Measurements from ENCODE around the gene SHKBP1. TPM values are rescaled to one million over a fixed set of nuclear protein-coding genes. Genes with fewer than 3 reads are reported as not detected.

Gene SHKBP1
- total RNA-seq, 2 experiments from 2014 or later = 49.4 to 115 TPM

DNA sequence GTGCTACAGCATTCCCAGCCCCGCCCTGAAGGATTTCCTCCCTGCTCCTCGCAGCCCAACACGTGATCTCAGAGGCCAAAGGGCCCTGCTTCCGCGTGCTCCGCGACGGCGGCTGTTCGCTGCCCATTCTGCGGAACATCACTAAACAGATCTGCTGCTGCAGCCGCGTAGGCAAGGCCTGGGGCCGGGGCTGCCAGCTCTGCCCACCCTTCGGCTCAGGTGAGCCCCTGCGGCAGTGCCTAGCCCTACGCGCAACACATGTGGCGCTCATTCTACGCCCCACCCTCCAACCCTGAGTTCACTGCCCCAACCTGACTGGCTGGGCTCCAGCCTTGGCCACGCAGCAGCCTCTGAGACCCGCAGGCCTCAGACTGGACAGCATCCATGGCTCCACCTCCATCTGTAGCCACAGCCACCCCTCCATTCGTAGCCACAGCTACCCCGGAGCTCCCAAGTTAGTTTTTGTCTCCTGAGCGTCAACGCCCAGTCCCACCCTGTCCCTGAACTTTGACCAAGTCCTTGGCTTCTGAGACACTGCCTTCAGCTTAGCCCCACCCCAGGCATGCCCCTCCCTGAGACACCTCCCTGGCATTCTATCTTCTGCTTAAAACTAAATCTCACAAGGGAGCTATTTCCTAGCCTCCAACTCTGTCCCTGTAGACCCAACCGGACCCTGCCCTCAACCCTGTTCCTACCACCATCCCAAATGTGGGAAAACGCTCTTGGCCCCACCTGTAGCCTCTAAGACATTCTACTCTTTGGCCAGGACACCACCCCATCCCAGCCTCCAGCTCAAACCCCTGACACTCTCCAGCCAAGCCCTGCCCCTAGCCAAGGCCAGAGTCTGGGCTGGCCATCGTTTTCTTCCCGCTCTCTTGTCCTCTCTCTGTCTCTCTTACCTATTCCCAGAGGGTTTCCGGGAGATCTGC lies 30.9 kb downstream of the SHKBP1 start:
- H2AFZ ChIP-seq (ENCODE audit: low read length) = no peak overlapping the region
- ChIA-PET POLR2A (no interaction called here), CTCF (ENCODE audit: unreplicated experiment) (interaction anchor here (0.6 kb wide), 1 partner anchor 28 kb away, joined by 3 read pairs; no protein-coding TSS in a partner anchor)
- DNase-seq (ENCODE audit: low spot score) = no peak
- no peaks in the 10 kb centered on the region for H4K20me1 ChIP-seq (ENCODE audit: insufficient read depth, low read length)
- H3K4me2 ChIP-seq (ENCODE audit: low read length) = no peak overlapping the region
- H3K36me3 ChIP-seq (ENCODE audit: insufficient read depth, low read length) = no peaks in the 10 kb centered on the region
- no peaks in the 10 kb centered on the region for H3K9me3 ChIP-seq (ENCODE audit: low read length)
- no peaks in the 10 kb centered on the region for H3K79me2 ChIP-seq (ENCODE audit: insufficient read depth, low read depth, low read length)
- no TSS peak for BruUV-seq (replicated peaks)
- no peak overlapping the region for H3K27ac ChIP-seq (ENCODE audit: low read depth, low read length, poor library complexity, severe bottlenecking)
- H3K4me3 ChIP-seq (ENCODE audit: low read depth, low read length, poor library complexity, severe bottlenecking) = no peak overlapping the region
- no peak for TF ChIP-seq EZH2phosphoT487 (IDR thresholded peaks at IDR 0.05; ENCODE audit: borderline replicate concordance, low read depth, low read length)
- TF ChIP-seq CTCF (conservative IDR thresholded peaks at IDR 0.05; ENCODE audit: low read length) = no peak
- intact Hi-C loops (cut with micrococcal nuclease; ENCODE audit: unreplicated experiment) = loop anchor here (10.0 kb wide), 2 partner anchors 167 to 323 kb away; partner anchors contain the start of genes AKT2, MIA and RAB4B
- peaks cover 47% of the 10 kb centered on the region for H3K4me1 ChIP-seq (ENCODE audit: insufficient read depth, low read length, poor library complexity, severe bottlenecking)
- no peaks in the 10 kb centered on the region for H3K9me2 ChIP-seq (ENCODE audit: insufficient read depth, low read length)

- Histone ChIP-seq H4K20me1 (ENCODE audit: insufficient read depth, low read length) (no peaks in the 10 kb centered on the region), H3K4me3 (ENCODE audit: low read depth, low read length, poor library complexity, severe bottlenecking) (no peak overlapping the region), H3K79me2 (ENCODE audit: insufficient read depth, low read depth, low read length) (no peaks in the 10 kb centered on the region), H3K9me2 (ENCODE audit: insufficient read depth, low read length) (no peaks in the 10 kb centered on the region), H3K27ac (ENCODE audit: low read depth, low read length, poor library complexity, severe bottlenecking) (no peak overlapping the region), H3K4me1 (ENCODE audit: insufficient read depth, low read length, poor library complexity, severe bottlenecking) (peaks cover 46% of the 10 kb centered on the region), H3K9me3 (ENCODE audit: low read length) (no peaks in the 10 kb centered on the region), H3K4me2 (ENCODE audit: low read length) (no peak overlapping the region), H3K36me3 (ENCODE audit: insufficient read depth, low read length) (no peaks in the 10 kb centered on the region), H2AFZ (ENCODE audit: low read length) (no peak overlapping the region)
- no peak for DNase-seq (ENCODE audit: low spot score)
- no TSS peak for BruUV-seq (replicated peaks)
- intact Hi-C loops (cut with micrococcal nuclease; ENCODE audit: unreplicated experiment) = loop anchor here (10.0 kb wide), 2 partner anchors 167 to 323 kb away; partner anchors contain the start of genes AKT2, MIA and RAB4B
- ChIA-PET POLR2A (interaction anchor here (0.6 kb wide), 1 partner anchor 65 kb away, joined by 3 read pairs; no protein-coding TSS in a partner anchor), CTCF (ENCODE audit: unreplicated experiment) (no interaction called here)
- TF ChIP-seq CTCF (conservative IDR thresholded peaks at IDR 0.05; ENCODE audit: low read length) (no peak), EZH2phosphoT487 (IDR thresholded peaks at IDR 0.05; ENCODE audit: borderline replicate concordance, low read depth, low read length) (no peak)
These were observed 31.6 kb downstream of the SHKBP1 start for GRCh38 chr19:40608240-40608621.
